HEK293 (cell line): Measurements from ENCODE around the gene PCDHA8.

Experiments used
- CTCF ChIA-PET: fragments of 350-600 bp; formaldehyde crosslinking; extraction: SDS; loops from one replicate; lab custom pipeline; 2021; ENCODE audit warnings: antibody characterized with exemption; lab: Yijun Ruan, JAX
- POLR2A ChIA-PET: fragments of 300-600 bp; formaldehyde crosslinking; extraction: SDS; loops from one replicate; lab custom pipeline; 2020; ENCODE audit warnings: antibody characterized with exemption, inconsistent platforms; lab: Yijun Ruan, JAX
- H3K27ac ChIP-seq: fragments of 200-500 bp; sonication (Bioruptor generic); 2 replicates; pipeline ENCODE4 v1.5.1; 2014; ENCODE audit warnings: low read depth, low read length, control low read depth, inconsistent platforms; ENCODE audit errors: extremely low read depth
- H3K36me3 ChIP-seq, 2 experiments: fragments of 200-500 bp in 1 of 2; sonication (Bioruptor generic) in 1 of 2; 1 replicate in 1 of 2; 2 replicates in 1 of 2; pipeline ENCODE4 v1.5.1; 2014 to 2017; ENCODE audit warnings: inconsistent platforms in 2 of 2, low read length in 2 of 2; ENCODE audit not compliant: control insufficient read depth in 2 of 2, insufficient read depth in 1 of 2
- H3K4me1 ChIP-seq: fragments of 200-500 bp; sonication (Bioruptor generic); 2 replicates; pipeline ENCODE4 v1.5.1; 2014; ENCODE audit warnings: mild to moderate bottlenecking, low read length, inconsistent platforms; ENCODE audit not compliant: control insufficient read depth, insufficient read depth
- H3K4me3 ChIP-seq: 2 replicates; pipeline ENCODE4 v1.5.1; 2011; ENCODE audit warnings: low read depth, mild to moderate bottlenecking, control low read depth, low read length, moderate library complexity
- H3K9me3 ChIP-seq: fragments of 200-500 bp; sonication (Bioruptor generic); 2 replicates; pipeline ENCODE4 v1.5.1; 2014; ENCODE audit warnings: low read depth, low read length, inconsistent platforms; ENCODE audit not compliant: control insufficient read depth, insufficient read depth
- GLIS2 ChIP-seq: fragments of 450-650 bp; formaldehyde crosslinking; IDR thresholded peaks from 2 replicates; pipeline ENCODE4 v1.5.1; 2016; ENCODE audit warnings: missing biosample characterization, missing genetic modification characterization
- HOXD13 ChIP-seq: sonication (generic); formaldehyde crosslinking; IDR thresholded peaks from 2 replicates; pipeline ENCODE4 v1.8.0; 2022; ENCODE audit warnings: missing genetic modification reagents, borderline replicate concordance
- MYNN ChIP-seq: fragments of 450-650 bp; formaldehyde crosslinking; IDR thresholded peaks from 2 replicates; pipeline ENCODE4 v1.5.1; 2016; ENCODE audit warnings: missing biosample characterization, missing genetic modification characterization, borderline replicate concordance
- OSR2 ChIP-seq: fragments of 450-650 bp; formaldehyde crosslinking; IDR thresholded peaks from 2 replicates; pipeline ENCODE4 v1.5.1; 2016; ENCODE audit warnings: missing biosample characterization, missing genetic modification characterization
- ZFP37 ChIP-seq: fragments of 450-650 bp; formaldehyde crosslinking; IDR thresholded peaks from 2 replicates; pipeline ENCODE4 v1.5.1; 2016; ENCODE audit warnings: missing biosample characterization, missing genetic modification characterization
- ZNF138 ChIP-seq: fragments of 450-650 bp; formaldehyde crosslinking; IDR thresholded peaks from 2 replicates; pipeline ENCODE4 v1.5.1; 2016; ENCODE audit warnings: missing biosample characterization, missing genetic modification characterization, borderline replicate concordance
- ZNF202 ChIP-seq: fragments of 450-650 bp; formaldehyde crosslinking; IDR thresholded peaks from 2 replicates; pipeline ENCODE4 v1.5.1; 2016; ENCODE audit warnings: missing biosample characterization, missing genetic modification characterization, borderline replicate concordance
- ZNF223 ChIP-seq: fragments of 450-650 bp; formaldehyde crosslinking; IDR thresholded peaks from 2 replicates; pipeline ENCODE4 v1.5.1; 2016; ENCODE audit warnings: missing biosample characterization, missing genetic modification characterization
- ZNF366 ChIP-seq: fragments of 450-650 bp; formaldehyde crosslinking; conservative IDR thresholded peaks from 2 replicates; pipeline ENCODE4 v1.5.1; 2016; ENCODE audit warnings: missing biosample characterization, missing genetic modification characterization
- ZNF394 ChIP-seq: fragments of 450-650 bp; formaldehyde crosslinking; IDR thresholded peaks from 2 replicates; pipeline ENCODE4 v1.5.1; 2016; ENCODE audit warnings: missing biosample characterization, missing genetic modification characterization, mild to moderate bottlenecking, moderate library complexity, borderline replicate concordance
- ZNF510 ChIP-seq: fragments of 450-650 bp; formaldehyde crosslinking; IDR thresholded peaks from 2 replicates; pipeline ENCODE4 v1.5.1; 2018; ENCODE audit warnings: mild to moderate bottlenecking, missing genetic modification characterization, missing biosample characterization; ENCODE audit not compliant: insufficient replicate concordance
- ZNF747 ChIP-seq: fragments of 450-650 bp; formaldehyde crosslinking; IDR thresholded peaks from 2 replicates; pipeline ENCODE4 v1.5.1; 2016; ENCODE audit warnings: missing biosample characterization, missing genetic modification characterization
- ZNF768 ChIP-seq: fragments of 450-650 bp; formaldehyde crosslinking; IDR thresholded peaks from 2 replicates; pipeline ENCODE4 v1.5.1; 2018; ENCODE audit warnings: missing biosample characterization, mild to moderate bottlenecking, missing genetic modification characterization
- TF ChIP-seq, protein P1 (sequence below): fragments of 450-650 bp; formaldehyde crosslinking; IDR thresholded peaks from 2 replicates; pipeline ENCODE4 v1.5.0; 2017; ENCODE audit warnings: missing biosample characterization, missing genetic modification characterization, borderline replicate concordance
- TF ChIP-seq, protein P2 (sequence below): fragments of 450-650 bp; formaldehyde crosslinking; IDR thresholded peaks from 2 replicates; pipeline ENCODE4 v1.5.1; 2016; ENCODE audit warnings: missing biosample characterization, missing genetic modification characterization
- TF ChIP-seq, protein P3 (sequence below): fragments of 450-650 bp; formaldehyde crosslinking; IDR thresholded peaks from 2 replicates; pipeline ENCODE4 v1.5.1; 2016; ENCODE audit warnings: missing biosample characterization, missing genetic modification characterization
- TF ChIP-seq, protein P4 (sequence below): fragments of 450-650 bp; formaldehyde crosslinking; IDR thresholded peaks from 2 replicates; pipeline ENCODE4 v1.5.1; 2016; ENCODE audit warnings: missing biosample characterization, missing genetic modification characterization
- TF ChIP-seq, protein P5 (sequence below): fragments of 450-650 bp; formaldehyde crosslinking; IDR thresholded peaks from 2 replicates; pipeline ENCODE4 v1.5.1; 2016; ENCODE audit warnings: missing biosample characterization, missing genetic modification characterization
- TF ChIP-seq, protein P6 (sequence below): fragments of 450-650 bp; formaldehyde crosslinking; IDR thresholded peaks from 2 replicates; pipeline ENCODE4 v1.5.1; 2016; ENCODE audit warnings: missing biosample characterization, missing genetic modification characterization
- TF ChIP-seq, protein P7 (sequence below): fragments of 450-650 bp; formaldehyde crosslinking; IDR thresholded peaks from 2 replicates; pipeline ENCODE4 v1.5.1; 2017; ENCODE audit warnings: missing biosample characterization, mild to moderate bottlenecking, missing genetic modification characterization, moderate library complexity

Gene PCDHA8

DNA sequence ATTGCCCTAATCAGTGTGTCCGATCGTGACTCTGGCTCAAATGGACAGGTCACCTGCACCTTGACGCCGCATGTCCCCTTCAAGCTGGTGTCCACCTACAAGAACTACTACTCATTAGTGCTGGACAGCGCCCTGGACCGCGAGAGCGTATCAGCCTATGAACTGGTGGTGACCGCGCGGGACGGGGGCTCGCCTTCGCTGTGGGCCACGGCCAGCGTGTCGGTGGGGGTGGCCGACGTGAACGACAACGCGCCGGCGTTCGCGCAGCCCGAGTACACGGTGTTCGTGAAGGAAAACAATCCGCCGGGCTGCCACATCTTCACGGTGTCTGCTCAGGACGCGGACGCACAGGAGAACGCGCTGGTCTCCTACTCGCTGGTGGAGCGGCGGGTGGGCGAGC lies 42.4 kb downstream of the PCDHA8 start (continued):
- TF ChIP-seq ZNF366 (tag by site-specific recombination), result no peak
- TF ChIP-seq OSR2, result no peak
- TF ChIP-seq, protein P1, sequence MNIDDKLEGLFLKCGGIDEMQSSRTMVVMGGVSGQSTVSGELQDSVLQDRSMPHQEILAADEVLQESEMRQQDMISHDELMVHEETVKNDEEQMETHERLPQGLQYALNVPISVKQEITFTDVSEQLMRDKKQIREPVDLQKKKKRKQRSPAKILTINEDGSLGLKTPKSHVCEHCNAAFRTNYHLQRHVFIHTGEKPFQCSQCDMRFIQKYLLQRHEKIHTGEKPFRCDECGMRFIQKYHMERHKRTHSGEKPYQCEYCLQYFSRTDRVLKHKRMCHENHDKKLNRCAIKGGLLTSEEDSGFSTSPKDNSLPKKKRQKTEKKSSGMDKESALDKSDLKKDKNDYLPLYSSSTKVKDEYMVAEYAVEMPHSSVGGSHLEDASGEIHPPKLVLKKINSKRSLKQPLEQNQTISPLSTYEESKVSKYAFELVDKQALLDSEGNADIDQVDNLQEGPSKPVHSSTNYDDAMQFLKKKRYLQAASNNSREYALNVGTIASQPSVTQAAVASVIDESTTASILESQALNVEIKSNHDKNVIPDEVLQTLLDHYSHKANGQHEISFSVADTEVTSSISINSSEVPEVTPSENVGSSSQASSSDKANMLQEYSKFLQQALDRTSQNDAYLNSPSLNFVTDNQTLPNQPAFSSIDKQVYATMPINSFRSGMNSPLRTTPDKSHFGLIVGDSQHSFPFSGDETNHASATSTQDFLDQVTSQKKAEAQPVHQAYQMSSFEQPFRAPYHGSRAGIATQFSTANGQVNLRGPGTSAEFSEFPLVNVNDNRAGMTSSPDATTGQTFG (tag by site-specific recombination), result no peak
- no peak for TF ChIP-seq ZNF223 (tag by site-specific recombination)
- TF ChIP-seq, protein P2, sequence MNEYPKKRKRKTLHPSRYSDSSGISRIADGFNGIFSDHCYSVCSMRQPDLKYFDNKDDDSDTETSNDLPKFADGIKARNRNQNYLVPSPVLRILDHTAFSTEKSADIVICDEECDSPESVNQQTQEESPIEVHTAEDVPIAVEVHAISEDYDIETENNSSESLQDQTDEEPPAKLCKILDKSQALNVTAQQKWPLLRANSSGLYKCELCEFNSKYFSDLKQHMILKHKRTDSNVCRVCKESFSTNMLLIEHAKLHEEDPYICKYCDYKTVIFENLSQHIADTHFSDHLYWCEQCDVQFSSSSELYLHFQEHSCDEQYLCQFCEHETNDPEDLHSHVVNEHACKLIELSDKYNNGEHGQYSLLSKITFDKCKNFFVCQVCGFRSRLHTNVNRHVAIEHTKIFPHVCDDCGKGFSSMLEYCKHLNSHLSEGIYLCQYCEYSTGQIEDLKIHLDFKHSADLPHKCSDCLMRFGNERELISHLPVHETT (tag by site-specific recombination), result no peak
- TF ChIP-seq, protein P3, sequence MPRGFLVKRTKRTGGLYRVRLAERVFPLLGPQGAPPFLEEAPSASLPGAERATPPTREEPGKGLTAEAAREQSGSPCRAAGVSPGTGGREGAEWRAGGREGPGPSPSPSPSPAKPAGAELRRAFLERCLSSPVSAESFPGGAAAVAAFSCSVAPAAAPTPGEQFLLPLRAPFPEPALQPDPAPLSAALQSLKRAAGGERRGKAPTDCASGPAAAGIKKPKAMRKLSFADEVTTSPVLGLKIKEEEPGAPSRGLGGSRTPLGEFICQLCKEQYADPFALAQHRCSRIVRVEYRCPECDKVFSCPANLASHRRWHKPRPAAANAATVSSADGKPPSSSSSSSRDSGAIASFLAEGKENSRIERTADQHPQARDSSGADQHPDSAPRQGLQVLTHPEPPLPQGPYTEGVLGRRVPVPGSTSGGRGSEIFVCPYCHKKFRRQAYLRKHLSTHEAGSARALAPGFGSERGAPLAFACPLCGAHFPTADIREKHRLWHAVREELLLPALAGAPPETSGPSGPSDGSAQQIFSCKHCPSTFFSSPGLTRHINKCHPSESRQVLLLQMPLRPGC, result no peak
- TF ChIP-seq ZNF747, result no peak

DNA sequence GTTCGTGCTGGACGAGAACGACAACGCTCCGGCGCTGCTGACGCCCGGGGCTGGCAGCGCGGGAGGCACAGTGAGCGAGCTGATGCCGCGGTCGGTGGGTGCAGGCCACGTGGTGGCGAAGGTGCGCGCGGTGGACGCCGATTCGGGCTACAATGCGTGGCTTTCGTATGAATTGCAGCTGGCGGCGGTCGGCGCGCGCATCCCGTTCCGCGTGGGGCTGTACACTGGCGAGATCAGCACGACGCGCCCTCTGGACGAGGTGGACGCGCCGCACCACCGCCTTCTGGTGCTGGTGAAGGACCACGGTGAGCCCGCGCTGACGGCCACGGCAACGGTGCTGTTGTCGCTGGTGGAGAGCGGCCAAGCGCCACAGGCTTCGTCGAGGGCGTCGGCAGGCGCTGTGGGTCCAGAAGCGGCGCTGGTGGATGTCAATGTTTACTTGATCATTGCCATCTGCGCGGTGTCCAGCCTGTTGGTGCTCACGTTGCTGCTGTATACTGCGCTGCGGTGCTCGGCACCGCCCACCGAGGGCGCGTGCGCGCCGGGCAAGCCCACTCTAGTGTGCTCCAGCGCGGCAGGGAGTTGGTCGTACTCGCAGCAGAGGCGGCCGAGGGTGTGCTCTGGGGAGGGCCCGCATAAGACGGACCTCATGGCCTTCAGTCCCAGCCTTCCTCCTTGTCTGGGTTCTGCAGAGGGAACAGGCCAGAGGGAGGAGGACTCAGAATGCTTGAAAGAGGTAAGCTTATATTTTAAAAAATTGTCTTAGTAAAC lies 43.1 kb downstream of the PCDHA8 start:
- Histone ChIP-seq H3K9me3 (no peaks in the 10 kb centered on the region), H3K27ac (no peak overlapping the region), H3K4me1 (no peaks in the 10 kb centered on the region), H3K4me3 (no peak overlapping the region), H3K36me3 (no peaks in the 10 kb centered on the region)
- ChIA-PET CTCF (interaction anchor here (0.6 to 1.5 kb wide), 2 partner anchors 157 to 526 kb away, joined by 3 to 9 read pairs; no protein-coding TSS in a partner anchor), POLR2A (no interaction called here)
- TF ChIP-seq ZNF138 (tag by site-specific recombination) (no peak), MYNN (tag by site-specific recombination) (no peak), ZNF223 (tag by site-specific recombination) (no peak), ZNF768 (no peak), HOXD13 (CRISPR knock-in tag) (no peak), GLIS2 (tag by site-specific recombination) (no peak), ZNF510 (no peak), ZNF394 (tag by site-specific recombination) (no peak), ZFP37 (tag by site-specific recombination) (no peak), ZNF202 (no peak)
- TF ChIP-seq, protein P4, sequence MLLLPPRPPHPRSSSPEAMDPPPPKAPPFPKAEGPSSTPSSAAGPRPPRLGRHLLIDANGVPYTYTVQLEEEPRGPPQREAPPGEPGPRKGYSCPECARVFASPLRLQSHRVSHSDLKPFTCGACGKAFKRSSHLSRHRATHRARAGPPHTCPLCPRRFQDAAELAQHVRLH (tag by site-specific recombination), result no peak
- TF ChIP-seq, protein P5, sequence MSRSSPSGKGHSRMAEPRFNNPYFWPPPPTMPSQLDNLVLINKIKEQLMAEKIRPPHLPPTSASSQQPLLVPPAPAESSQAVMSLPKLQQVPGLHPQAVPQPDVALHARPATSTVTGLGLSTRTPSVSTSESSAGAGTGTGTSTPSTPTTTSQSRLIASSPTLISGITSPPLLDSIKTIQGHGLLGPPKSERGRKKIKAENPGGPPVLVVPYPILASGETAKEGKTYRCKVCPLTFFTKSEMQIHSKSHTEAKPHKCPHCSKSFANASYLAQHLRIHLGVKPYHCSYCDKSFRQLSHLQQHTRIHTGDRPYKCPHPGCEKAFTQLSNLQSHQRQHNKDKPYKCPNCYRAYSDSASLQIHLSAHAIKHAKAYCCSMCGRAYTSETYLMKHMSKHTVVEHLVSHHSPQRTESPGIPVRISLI, result no peak
- TF ChIP-seq, protein P6, sequence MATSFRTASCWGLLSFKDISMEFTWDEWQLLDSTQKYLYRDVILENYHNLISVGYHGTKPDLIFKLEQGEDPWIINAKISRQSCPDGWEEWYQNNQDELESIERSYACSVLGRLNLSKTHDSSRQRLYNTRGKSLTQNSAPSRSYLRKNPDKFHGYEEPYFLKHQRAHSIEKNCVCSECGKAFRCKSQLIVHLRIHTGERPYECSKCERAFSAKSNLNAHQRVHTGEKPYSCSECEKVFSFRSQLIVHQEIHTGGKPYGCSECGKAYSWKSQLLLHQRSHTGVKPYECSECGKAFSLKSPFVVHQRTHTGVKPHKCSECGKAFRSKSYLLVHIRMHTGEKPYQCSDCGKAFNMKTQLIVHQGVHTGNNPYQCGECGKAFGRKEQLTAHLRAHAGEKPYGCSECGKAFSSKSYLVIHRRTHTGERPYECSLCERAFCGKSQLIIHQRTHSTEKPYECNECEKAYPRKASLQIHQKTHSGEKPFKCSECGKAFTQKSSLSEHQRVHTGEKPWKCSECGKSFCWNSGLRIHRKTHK (tag by site-specific recombination), result no peak
- TF ChIP-seq, protein P7, sequence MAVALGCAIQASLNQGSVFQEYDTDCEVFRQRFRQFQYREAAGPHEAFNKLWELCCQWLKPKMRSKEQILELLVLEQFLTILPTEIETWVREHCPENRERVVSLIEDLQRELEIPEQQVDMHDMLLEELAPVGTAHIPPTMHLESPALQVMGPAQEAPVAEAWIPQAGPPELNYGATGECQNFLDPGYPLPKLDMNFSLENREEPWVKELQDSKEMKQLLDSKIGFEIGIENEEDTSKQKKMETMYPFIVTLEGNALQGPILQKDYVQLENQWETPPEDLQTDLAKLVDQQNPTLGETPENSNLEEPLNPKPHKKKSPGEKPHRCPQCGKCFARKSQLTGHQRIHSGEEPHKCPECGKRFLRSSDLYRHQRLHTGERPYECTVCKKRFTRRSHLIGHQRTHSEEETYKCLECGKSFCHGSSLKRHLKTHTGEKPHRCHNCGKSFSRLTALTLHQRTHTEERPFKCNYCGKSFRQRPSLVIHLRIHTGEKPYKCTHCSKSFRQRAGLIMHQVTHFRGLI (tag by site-specific recombination), result no peak
